GM23338 (cell line): Measurements from ENCODE around the gene GNB2. TPM values are rescaled to one million over a fixed set of nuclear protein-coding genes. Genes with fewer than 3 reads are reported as not detected.

ENCODE experiments used
- ATAC-seq: fragments of 200-7000 bp; cut with Tn5 transposase; 3 replicates; pipeline ENCODE4 v1.9.1; 2020
- DNase-seq: peaks from one replicate; pipeline ENCODE4 v3.0.0-alpha.2; 2015; ENCODE audit warnings: low spot score
- H2AFZ ChIP-seq: fragments of 200-600 bp; sonication (generic); 2 replicates; pipeline ENCODE4 v1.8.0; 2016; ENCODE audit warnings: antibody characterized with exemption, mild to moderate bottlenecking, moderate library complexity
- H3F3A ChIP-seq: fragments of 200-600 bp; sonication (generic); replicated peaks from 2 replicates; pipeline ENCODE4 v1.8.0; 2017; ENCODE audit warnings: antibody characterized with exemption, mixed run types, low read depth
- H3K27ac ChIP-seq: fragments of 200-600 bp; sonication (generic); 2 replicates; pipeline ENCODE4 v1.6.1; 2016; ENCODE audit warnings: low read depth
- H3K27me3 ChIP-seq: fragments of 200-600 bp; sonication (generic); 2 replicates; pipeline ENCODE4 v1.8.0; 2016; ENCODE audit warnings: mild to moderate bottlenecking, mixed run types, moderate library complexity; ENCODE audit not compliant: insufficient read depth
- H3K36me3 ChIP-seq: fragments of 200-600 bp; sonication (generic); 2 replicates; pipeline ENCODE4 v1.8.0; 2016; ENCODE audit warnings: mild to moderate bottlenecking; ENCODE audit not compliant: insufficient read depth
- H3K4me1 ChIP-seq: fragments of 200-600 bp; sonication (generic); 2 replicates; pipeline ENCODE4 v1.8.0; 2016; ENCODE audit warnings: mild to moderate bottlenecking, moderate library complexity; ENCODE audit not compliant: insufficient read depth
- H3K4me2 ChIP-seq: fragments of 200-600 bp; sonication (generic); 2 replicates; pipeline ENCODE4 v1.7.1; 2017; ENCODE audit warnings: mixed run types
- H3K4me3 ChIP-seq: fragments of 200-600 bp; sonication (generic); 2 replicates; pipeline ENCODE4 v1.6.1; 2016; ENCODE audit warnings: mixed run types
- H3K79me2 ChIP-seq: fragments of 200-600 bp; sonication (generic); replicated peaks from 2 replicates; pipeline ENCODE4 v1.8.0; 2017; ENCODE audit warnings: mild to moderate bottlenecking; ENCODE audit not compliant: insufficient read depth
- H3K9me2 ChIP-seq: fragments of 200-600 bp; sonication (generic); 2 replicates; pipeline ENCODE4 v1.8.0; 2017; ENCODE audit not compliant: insufficient read depth
- H4K20me1 ChIP-seq: fragments of 200-600 bp; sonication (generic); replicated peaks from 2 replicates; pipeline ENCODE4 v1.8.0; 2017; ENCODE audit warnings: mild to moderate bottlenecking; ENCODE audit not compliant: insufficient read depth
- H3K27ac Mint-ChIP-seq: 2 replicates; pipeline ENCODE4 v1.8.0; 2020; ENCODE audit warnings: inconsistent platforms, mild to moderate bottlenecking, moderate library complexity, mixed read lengths
- H3K27me3 Mint-ChIP-seq: 3 replicates; pipeline ENCODE4 v1.8.0; 2022; ENCODE audit warnings: low read depth, mild to moderate bottlenecking, moderate library complexity, mixed read lengths, inconsistent platforms; ENCODE audit not compliant: insufficient read depth, poor library complexity
- H3K36me3 Mint-ChIP-seq: 3 replicates; pipeline ENCODE4 v1.8.0; 2021; ENCODE audit warnings: low read depth, mild to moderate bottlenecking, inconsistent platforms, moderate library complexity, mixed read lengths
- H3K4me1 Mint-ChIP-seq: 3 replicates; pipeline ENCODE4 v1.8.0; 2020; ENCODE audit warnings: mild to moderate bottlenecking, inconsistent platforms, mixed read lengths
- H3K4me3 Mint-ChIP-seq: 3 replicates; pipeline ENCODE4 v1.8.0; 2021; ENCODE audit warnings: moderate library complexity, mild to moderate bottlenecking, inconsistent platforms, mixed read lengths
- H3K9me3 Mint-ChIP-seq: 3 replicates; pipeline ENCODE4 v1.8.0; 2020; ENCODE audit warnings: moderate library complexity, mild to moderate bottlenecking, inconsistent platforms, mixed read lengths
- CREB1 ChIP-seq: fragments of 250-450 bp; sonication (Bioruptor Pico); IDR thresholded peaks from 2 replicates; pipeline ENCODE4 v1.5.0; 2020; ENCODE audit warnings: low read depth, mild to moderate bottlenecking, moderate library complexity
- CTCF ChIP-seq, 2 experiments: fragments of 200-600 bp in 1 of 2; sonication (generic) in 1 of 2; conservative IDR thresholded peaks; 2 replicates each; pipeline versions ENCODE4 v1.5.1 to v1.6.1; 2016 to 2017; ENCODE audit warnings: antibody characterized with exemption in 2 of 2, low read depth in 2 of 2, mild to moderate bottlenecking in 2 of 2, moderate library complexity in 1 of 2
- ETS1 ChIP-seq: IDR thresholded peaks from 2 replicates; pipeline ENCODE4 v1.6.1; 2016; ENCODE audit warnings: antibody characterized with exemption
- EZH2phosphoT487 ChIP-seq: fragments of 200-600 bp; sonication (generic); IDR thresholded peaks from one replicate; pipeline ENCODE4 v1.8.1; 2018; ENCODE audit warnings: antibody characterized with exemption; ENCODE audit not compliant: unreplicated experiment
- JUNB ChIP-seq: IDR thresholded peaks from one replicate; pipeline ENCODE4 v1.6.1; 2016; ENCODE audit warnings: antibody characterized with exemption; ENCODE audit not compliant: unreplicated experiment
- NANOG ChIP-seq: IDR thresholded peaks from 2 replicates; pipeline ENCODE4 v1.6.1; 2016; ENCODE audit warnings: antibody characterized with exemption, borderline replicate concordance
- POLR2AphosphoS5 ChIP-seq: IDR thresholded peaks from 2 replicates; pipeline ENCODE4 v1.6.1; 2016; ENCODE audit warnings: antibody characterized with exemption, low read depth
- STAT1 ChIP-seq: IDR thresholded peaks from one replicate; pipeline ENCODE4 v1.6.1; 2016; ENCODE audit warnings: antibody characterized with exemption; ENCODE audit not compliant: unreplicated experiment
- ZNF114 ChIP-seq: fragments of 250-450 bp; sonication (Bioruptor Pico); IDR thresholded peaks from 2 replicates; pipeline ENCODE4 v1.5.0; 2020; ENCODE audit warnings: mild to moderate bottlenecking, moderate library complexity
- ZNF331 ChIP-seq: fragments of 250-450 bp; sonication (Bioruptor Pico); IDR thresholded peaks from 2 replicates; pipeline ENCODE4 v1.5.0; 2020; ENCODE audit warnings: low read depth, mild to moderate bottlenecking, moderate library complexity
- polyA plus RNA-seq: library from polyadenylated mRNA; unstranded; fragments of >200 nt; fragmentation: Nextera tagmentation; extraction: Ambion mirVana; gene quantifications from 2 replicates; pipeline ENCODE4 v1.2.1, GENCODE V29; 2016
- total RNA-seq: library from RNA; depleted of rRNA; stranded (reverse); fragments of >200 nt; shearing (Covaris generic); gene quantifications from 2 replicates; pipeline ENCODE4 v1.2.3, GENCODE V29; 2014
- TF ChIP-seq, protein P1 (sequence below): IDR thresholded peaks from one replicate; pipeline ENCODE4 v1.6.1; 2018; ENCODE audit warnings: antibody characterized with exemption; ENCODE audit not compliant: unreplicated experiment

Gene GNB2
- total and polyA plus RNA-seq, 2 experiments from 2014 or later = 112 to 153 TPM

DNA sequence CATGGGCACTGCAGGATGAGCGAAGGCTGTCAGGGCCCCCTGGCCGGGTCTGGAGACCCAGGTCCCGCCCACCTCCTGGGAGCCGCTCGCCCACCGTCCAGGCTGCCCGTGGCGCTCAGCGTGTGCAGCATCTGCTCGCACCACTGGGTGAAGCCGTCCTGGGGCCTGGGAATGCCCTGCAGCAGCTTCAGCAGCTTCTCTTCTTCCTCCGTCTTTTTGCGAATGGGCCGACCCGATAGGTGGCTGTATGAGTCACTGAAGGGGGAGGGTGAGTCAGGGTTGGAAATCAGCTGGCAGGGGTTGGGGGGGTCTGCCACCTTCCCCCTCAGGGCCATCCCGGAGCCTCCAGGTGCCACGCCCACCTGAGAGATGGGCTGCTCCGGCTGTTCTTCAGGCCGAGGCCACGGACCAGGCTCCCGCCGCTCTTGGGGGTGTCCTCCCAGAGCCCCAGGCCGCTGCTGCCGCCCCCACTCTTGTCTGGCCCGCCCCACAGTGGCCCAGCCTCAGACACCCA, 8.7 kb downstream of the GNB2 start:
- DNase-seq (no peak), ATAC-seq (no peak)
- H4K20me1 ChIP-seq = no peaks in the 10 kb centered on the region; the same call in 1 of the 2 replicates
- Mint-ChIP-seq H3K36me3 (peaks cover 66% of the 10 kb centered on the region), H3K27ac (no peak overlapping the region), H3K27me3 (peaks cover 16% of the 10 kb centered on the region), H3K4me1 (peaks cover 9% of the 10 kb centered on the region), H3K9me3 (no peaks in the 10 kb centered on the region), H3K4me3 (no peak overlapping the region)
- H3K4me2 ChIP-seq = no peak overlapping the region
- H3K4me1 ChIP-seq = peaks cover 11% of the 10 kb centered on the region
- H3K79me2 ChIP-seq = no peaks in the 10 kb centered on the region
- no peaks in the 10 kb centered on the region for H3K9me2 ChIP-seq
- H3K36me3 ChIP-seq = no peaks in the 10 kb centered on the region; the same call in 1 of the 2 replicates
- TF ChIP-seq ZNF114 (CRISPR knock-in tag) = no peak
- H3K27ac ChIP-seq = no peak overlapping the region
- no peaks in the 10 kb centered on the region for H3K27me3 ChIP-seq
- no peak overlapping the region for H2AFZ ChIP-seq
- H3K4me3 ChIP-seq = no peak overlapping the region
- peaks cover 41% of the 10 kb centered on the region; the same call in 1 of the 2 replicates for H3F3A ChIP-seq

GRCh38 chr7:100682991-100683658, 9.6 kb downstream of the GNB2 start:
- H3K9me3 Mint-ChIP-seq = no peaks in the 10 kb centered on the region
- Histone ChIP-seq H3K36me3 (peaks cover 4% of the 10 kb centered on the region; the same call in 1 of the 2 replicates), H2AFZ (no peak overlapping the region), H3K27me3 (no peaks in the 10 kb centered on the region), H3K4me2 (no peak overlapping the region), H3K79me2 (peaks cover 4% of the 10 kb centered on the region), H3F3A (peaks cover 35% of the 10 kb centered on the region; the same call in 1 of the 2 replicates), H3K4me1 (peaks cover 11% of the 10 kb centered on the region), H4K20me1 (peaks cover 3% of the 10 kb centered on the region), H3K27ac (no peak overlapping the region), H3K4me3 (no peak overlapping the region), H3K9me2 (no peaks in the 10 kb centered on the region)
- peaks cover 13% of the 10 kb centered on the region for H3K27me3 Mint-ChIP-seq
- peaks cover 9% of the 10 kb centered on the region for H3K4me1 Mint-ChIP-seq
- ATAC-seq (no peak), DNase-seq (no peak)
- H3K4me3 Mint-ChIP-seq = no peak overlapping the region
- H3K27ac Mint-ChIP-seq = no peak overlapping the region; the same call in 1 of the 2 replicates
- peaks cover 68% of the 10 kb centered on the region for H3K36me3 Mint-ChIP-seq
- TF ChIP-seq CTCF (conservative IDR thresholded peaks at IDR 0.05; ENCODE audit: low read depth in 2 of 2) = no peak
- TF ChIP-seq NANOG = no peak
- no peak for TF ChIP-seq CREB1 (CRISPR knock-in tag)
- TF ChIP-seq ETS1 = no peak
- TF ChIP-seq POLR2AphosphoS5 = no peak
- no peak for TF ChIP-seq STAT1
- no peak for TF ChIP-seq ZNF331
- TF ChIP-seq EZH2phosphoT487 = no peak
- no peak for TF ChIP-seq JUNB
- TF ChIP-seq, protein P1, sequence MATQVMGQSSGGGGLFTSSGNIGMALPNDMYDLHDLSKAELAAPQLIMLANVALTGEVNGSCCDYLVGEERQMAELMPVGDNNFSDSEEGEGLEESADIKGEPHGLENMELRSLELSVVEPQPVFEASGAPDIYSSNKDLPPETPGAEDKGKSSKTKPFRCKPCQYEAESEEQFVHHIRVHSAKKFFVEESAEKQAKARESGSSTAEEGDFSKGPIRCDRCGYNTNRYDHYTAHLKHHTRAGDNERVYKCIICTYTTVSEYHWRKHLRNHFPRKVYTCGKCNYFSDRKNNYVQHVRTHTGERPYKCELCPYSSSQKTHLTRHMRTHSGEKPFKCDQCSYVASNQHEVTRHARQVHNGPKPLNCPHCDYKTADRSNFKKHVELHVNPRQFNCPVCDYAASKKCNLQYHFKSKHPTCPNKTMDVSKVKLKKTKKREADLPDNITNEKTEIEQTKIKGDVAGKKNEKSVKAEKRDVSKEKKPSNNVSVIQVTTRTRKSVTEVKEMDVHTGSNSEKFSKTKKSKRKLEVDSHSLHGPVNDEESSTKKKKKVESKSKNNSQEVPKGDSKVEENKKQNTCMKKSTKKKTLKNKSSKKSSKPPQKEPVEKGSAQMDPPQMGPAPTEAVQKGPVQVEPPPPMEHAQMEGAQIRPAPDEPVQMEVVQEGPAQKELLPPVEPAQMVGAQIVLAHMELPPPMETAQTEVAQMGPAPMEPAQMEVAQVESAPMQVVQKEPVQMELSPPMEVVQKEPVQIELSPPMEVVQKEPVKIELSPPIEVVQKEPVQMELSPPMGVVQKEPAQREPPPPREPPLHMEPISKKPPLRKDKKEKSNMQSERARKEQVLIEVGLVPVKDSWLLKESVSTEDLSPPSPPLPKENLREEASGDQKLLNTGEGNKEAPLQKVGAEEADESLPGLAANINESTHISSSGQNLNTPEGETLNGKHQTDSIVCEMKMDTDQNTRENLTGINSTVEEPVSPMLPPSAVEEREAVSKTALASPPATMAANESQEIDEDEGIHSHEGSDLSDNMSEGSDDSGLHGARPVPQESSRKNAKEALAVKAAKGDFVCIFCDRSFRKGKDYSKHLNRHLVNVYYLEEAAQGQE = no peak
- no peak for TF ChIP-seq ZNF114 (CRISPR knock-in tag)
